Natural killer cell treated with Interleukin-12 subunit alpha and Interleukin-12 subunit beta and Interleukin-15 and Interleukin-18, amount 100 ng/mL, for 72 hours (primary cell): ENCODE results near the gene BICRAL. TPM values are rescaled to one million over a fixed set of nuclear protein-coding genes. Genes with fewer than 3 reads are reported as not detected.
"Not testable (repeated sequence)": the region's sequence is repeated elsewhere in the genome, so short reads cannot be mapped to it uniquely, and the experiment has no call there.

Source experiments
- ATAC-seq, 2 donors: fragments of 150-1000 bp; cut with Tn5 transposase in 1 of 2; sonication (Bioruptor Pico), chemical (Tn5 transposase) in 1 of 2; 2 replicates each; pipeline ENCODE4 v1.10.0; 2021
- DNase-seq: peaks from one replicate; pipeline ENCODE4 v3.0.0; 2022; ENCODE audit warnings: low spot score
- H3K27ac Mint-ChIP-seq, 2 donors: 1 replicate in 1 of 2; 2 replicates in 1 of 2; pipeline ENCODE4 v1.8.0; 2022; ENCODE audit warnings: mixed read lengths in 2 of 2, mild to moderate bottlenecking in 1 of 2, moderate library complexity in 1 of 2
- H3K27me3 Mint-ChIP-seq, 2 donors: 1 replicate in 1 of 2; 2 replicates in 1 of 2; pipeline ENCODE4 v1.8.0; 2022; ENCODE audit warnings: mixed read lengths in 2 of 2
- H3K36me3 Mint-ChIP-seq: one replicate; pipeline ENCODE4 v1.8.0; 2022; ENCODE audit warnings: mixed read lengths
- H3K4me1 Mint-ChIP-seq, 2 donors: 1 replicate in 1 of 2; 2 replicates in 1 of 2; pipeline ENCODE4 v1.8.0; 2022; ENCODE audit warnings: low read depth in 2 of 2, mixed read lengths in 2 of 2, mild to moderate bottlenecking in 1 of 2
- H3K4me3 Mint-ChIP-seq: one replicate; pipeline ENCODE4 v1.8.0; 2022; ENCODE audit warnings: mixed read lengths
- H3K9me3 Mint-ChIP-seq: 2 replicates; pipeline ENCODE4 v1.8.0; 2022; ENCODE audit warnings: mixed read lengths
- total RNA-seq, 2 donors: library from RNA; stranded (reverse); gene quantifications; one replicate each; pipeline ENCODE4 v1.2.3, GENCODE V29; 2022

The BICRAL gene
- 10 to 100 TPM; 13.5 to 13.9 TPM for total RNA-seq

DNA sequence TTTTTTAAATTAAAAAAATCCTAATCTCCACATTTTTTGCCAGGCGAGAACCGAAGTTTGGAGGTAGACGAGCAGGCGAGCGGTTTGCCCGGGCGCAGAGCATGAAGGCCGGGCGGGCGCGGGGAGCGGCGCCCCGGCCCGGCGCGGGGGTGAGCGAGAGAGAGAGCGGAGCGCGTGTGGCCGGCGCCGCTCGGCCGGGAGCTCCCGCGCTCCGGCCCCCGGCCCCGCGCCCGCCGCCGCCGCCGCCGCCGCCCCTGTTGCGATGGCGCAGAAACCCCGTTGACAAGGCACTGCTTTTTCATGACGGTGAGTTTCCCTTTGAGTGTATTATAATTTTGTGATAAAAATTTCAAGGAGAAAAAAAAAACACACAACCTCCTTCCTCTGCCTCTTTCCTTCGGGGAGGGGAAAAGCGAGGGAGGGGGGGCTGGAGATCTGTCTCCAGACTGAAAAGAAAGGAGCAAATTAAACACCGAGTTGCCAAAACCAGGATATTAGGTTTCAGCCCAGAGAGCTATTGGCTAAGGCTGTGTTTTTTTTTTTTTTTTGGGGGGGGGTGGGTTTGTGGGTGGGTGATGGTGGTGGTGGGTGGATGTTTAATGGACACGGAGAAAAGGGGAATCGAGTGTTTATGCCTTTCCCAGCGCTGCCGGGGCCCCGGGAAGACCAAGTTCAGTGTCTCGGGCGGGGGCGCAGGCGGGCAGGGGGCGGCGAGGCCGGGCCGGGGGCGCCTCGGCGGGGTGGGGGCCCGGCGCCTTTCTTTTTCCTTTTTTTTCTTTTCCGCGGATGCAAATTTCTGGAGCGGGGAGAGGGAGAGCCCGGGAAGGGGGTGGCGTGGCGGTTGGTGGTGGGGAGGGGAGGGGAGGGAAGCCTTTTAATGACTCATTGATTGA lies at the start of gene BICRAL:
BICRAL (plus strand) TSS at position 257 of the 893 bp plus-strand sequence. CDS start 39,971 bp downstream, outside the sequence.
- peak; percentile 64 for DNase-seq
- Mint-ChIP-seq H3K36me3 (peaks cover 5% of the 10 kb centered on the region), H3K4me3 (peak within 1 kb of the TSS; percentile 93), H3K27me3 (no peaks in the 10 kb centered on the region), H3K27ac (peak within 1 kb of the TSS in 1 of 2 donors; percentile 98), H3K4me1 (peaks cover 10 to 31% of the 10 kb centered on the region in 2 donors), H3K9me3 (no peaks in the 10 kb centered on the region)
- ATAC-seq, result peak; percentile 53 to 69

DNA sequence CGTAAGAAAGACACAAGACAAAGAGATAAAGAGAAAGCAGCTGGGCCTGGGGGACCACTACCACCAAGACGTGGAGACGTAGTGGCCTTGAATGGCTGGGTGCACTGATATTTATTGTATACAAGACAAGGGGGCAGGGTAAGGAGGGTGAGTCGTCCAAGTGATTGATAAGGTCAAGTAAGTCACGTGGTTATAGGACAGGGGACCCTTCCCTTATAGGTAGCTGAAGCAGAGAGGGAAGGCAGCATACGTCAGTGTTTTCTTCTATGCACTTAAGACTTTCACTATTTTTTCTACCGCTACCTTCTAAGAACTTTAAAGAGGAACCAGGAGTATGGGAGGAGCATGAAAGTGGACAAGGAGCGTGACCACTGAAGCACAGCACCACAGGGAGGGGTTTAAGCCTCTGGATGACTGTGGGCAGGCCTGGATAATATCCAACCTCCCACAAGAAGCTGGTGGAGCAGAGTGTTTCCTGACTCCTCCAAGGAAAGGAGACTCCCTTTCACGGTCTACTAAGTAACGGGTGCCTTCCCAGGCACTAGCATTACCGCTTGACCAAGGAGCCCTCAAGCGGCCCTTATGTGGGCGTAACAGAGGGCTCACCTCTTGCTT lies 47.9 kb upstream of the BICRAL start:
- not testable (repeated sequence) for H3K27ac Mint-ChIP-seq, DNase-seq, H3K36me3 Mint-ChIP-seq, H3K27me3 Mint-ChIP-seq, ATAC-seq, H3K4me1 Mint-ChIP-seq, H3K9me3 Mint-ChIP-seq, H3K4me3 Mint-ChIP-seq

GRCh38 chr6:42735976-42736375 lies 45.9 kb upstream of the BICRAL start:
- Mint-ChIP-seq H3K27ac (no peak overlapping the region), H3K9me3 (no peaks in the 10 kb centered on the region), H3K36me3 (no peaks in the 10 kb centered on the region), H3K4me3 (no peak overlapping the region), H3K27me3 (no peaks in the 10 kb centered on the region), H3K4me1 (no peaks in the 10 kb centered on the region)
- ATAC-seq (no peak), DNase-seq (no peak)

DNA sequence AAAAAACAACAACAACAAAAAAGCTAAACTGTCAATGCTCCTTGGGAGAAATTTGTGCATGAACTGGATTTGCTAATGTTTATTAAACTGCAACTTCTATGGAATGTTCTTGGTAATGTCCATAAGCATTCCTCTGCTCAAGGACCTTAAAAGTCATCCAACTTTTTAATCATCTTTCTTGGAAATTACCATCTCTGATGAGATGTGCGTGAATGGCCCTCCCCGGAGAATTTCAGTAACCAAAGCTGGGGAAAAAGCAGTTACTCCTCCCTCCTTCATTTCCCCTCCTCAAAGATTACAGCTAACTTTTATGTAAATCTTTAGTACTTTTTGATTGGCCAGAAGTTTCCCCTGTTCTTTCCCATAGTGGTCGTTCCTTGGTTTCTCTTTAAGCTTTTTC lies 41.1 kb upstream of the BICRAL start:
- H3K27me3 Mint-ChIP-seq, result no peaks in the 10 kb centered on the region
- ATAC-seq (no peak), DNase-seq (no peak)
- H3K27ac Mint-ChIP-seq, result no peak overlapping the region
- H3K9me3 Mint-ChIP-seq, result no peaks in the 10 kb centered on the region
- H3K4me3 Mint-ChIP-seq, result no peak overlapping the region
- H3K36me3 Mint-ChIP-seq, result peaks cover 10% of the 10 kb centered on the region
- peaks cover 7 to 9% of the 10 kb centered on the region in 2 donors for H3K4me1 Mint-ChIP-seq

DNA sequence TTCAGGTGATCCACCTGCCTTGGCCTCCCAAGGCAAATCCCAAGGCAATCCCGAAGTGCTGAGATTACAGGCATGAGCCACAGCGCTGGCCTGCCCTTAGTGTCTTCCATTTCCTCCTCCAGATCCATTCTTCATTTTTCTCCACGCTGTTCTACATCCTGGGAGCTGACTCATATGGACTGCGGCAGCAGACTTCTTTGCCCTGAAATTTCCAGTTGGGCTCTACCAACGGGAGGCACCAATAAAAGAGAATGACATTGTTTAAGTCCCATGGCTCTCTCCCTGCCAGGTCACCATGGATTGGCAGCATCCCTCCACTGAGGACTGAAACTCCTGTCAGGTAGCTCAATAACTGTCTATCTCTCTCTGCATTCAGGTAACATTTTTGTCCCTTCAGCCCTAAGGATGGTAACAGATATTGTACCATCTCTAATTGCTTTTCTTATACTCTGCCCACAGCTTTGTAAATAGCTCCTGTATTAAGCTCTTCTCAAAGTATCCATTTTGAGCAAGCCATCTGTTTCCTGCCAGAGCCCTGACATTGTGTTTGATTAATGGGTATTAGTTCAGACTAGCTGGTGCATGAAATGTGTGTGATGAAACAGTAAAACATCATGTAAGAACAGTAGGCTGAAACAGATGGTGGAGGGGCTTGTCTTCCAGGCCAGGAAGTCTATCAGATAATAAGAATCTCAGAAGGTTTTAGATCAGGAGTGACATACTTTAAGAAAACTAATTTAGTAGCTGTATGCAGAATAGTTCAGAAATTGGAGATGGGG lies 39.5 kb upstream of the BICRAL start:
- ATAC-seq, result no peak

GRCh38 chr6:42744351-42744893 lies 37.4 kb upstream of the BICRAL start:
- Mint-ChIP-seq H3K36me3 (peaks cover 13% of the 10 kb centered on the region), H3K27ac (peak overlapping the region in 1 of 2 donors; percentile 98), H3K4me1 (peaks cover 22 to 24% of the 10 kb centered on the region in 2 donors), H3K9me3 (no peaks in the 10 kb centered on the region), H3K4me3 (peak overlapping the region; percentile 97), H3K27me3 (no peaks in the 10 kb centered on the region)
- DNase-seq (no peak), ATAC-seq (no peak)

More for the DNA sequence above, 39.5 kb upstream of the BICRAL start:
- Mint-ChIP-seq H3K4me3 (peak overlapping the region; percentile 48), H3K36me3 (peaks cover 13% of the 10 kb centered on the region), H3K4me1 (peaks cover 11 to 12% of the 10 kb centered on the region in 2 donors), H3K27ac (no peak overlapping the region), H3K27me3 (no peaks in the 10 kb centered on the region), H3K9me3 (no peaks in the 10 kb centered on the region)
- no peak for DNase-seq

DNA sequence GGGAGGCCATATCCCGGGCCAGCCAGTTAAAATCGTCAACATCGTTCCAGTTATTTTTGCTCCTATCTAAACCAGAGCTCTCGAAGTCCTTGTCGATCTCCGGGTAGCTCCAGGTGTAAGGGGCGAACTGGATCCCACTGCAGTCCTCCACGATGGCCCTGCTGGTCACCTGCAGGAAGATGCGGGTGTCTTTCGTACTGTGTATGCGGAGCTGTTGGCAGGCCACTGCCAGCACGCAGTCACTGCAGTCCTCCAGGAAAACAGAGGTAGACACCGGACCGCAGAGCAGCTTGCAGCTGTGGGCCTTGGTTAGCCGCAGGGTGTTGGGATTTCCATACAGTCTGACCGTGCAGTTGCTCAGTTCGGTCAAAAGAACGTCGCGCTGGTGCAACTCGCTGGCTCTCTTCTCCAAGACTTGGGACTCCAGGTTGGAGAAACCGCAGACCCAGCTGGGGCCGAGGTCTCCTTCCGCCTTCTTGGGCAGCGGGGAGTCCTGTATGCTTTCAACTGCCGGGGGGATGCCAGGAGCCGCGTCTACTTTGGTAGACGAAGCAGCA lies 36.7 kb upstream of the BICRAL start:
- H3K4me1 Mint-ChIP-seq, result peaks cover 22 to 24% of the 10 kb centered on the region in 2 donors
- peaks cover 13% of the 10 kb centered on the region for H3K36me3 Mint-ChIP-seq
- peak; percentile 80 for DNase-seq
- H3K27me3 Mint-ChIP-seq, result no peaks in the 10 kb centered on the region
- H3K4me3 Mint-ChIP-seq, result peak overlapping the region; percentile 97
- H3K9me3 Mint-ChIP-seq, result no peaks in the 10 kb centered on the region
- peak in 1 of 2 donors; percentile 2 for ATAC-seq
- peak overlapping the region; percentile 98 to 99 for H3K27ac Mint-ChIP-seq

DNA sequence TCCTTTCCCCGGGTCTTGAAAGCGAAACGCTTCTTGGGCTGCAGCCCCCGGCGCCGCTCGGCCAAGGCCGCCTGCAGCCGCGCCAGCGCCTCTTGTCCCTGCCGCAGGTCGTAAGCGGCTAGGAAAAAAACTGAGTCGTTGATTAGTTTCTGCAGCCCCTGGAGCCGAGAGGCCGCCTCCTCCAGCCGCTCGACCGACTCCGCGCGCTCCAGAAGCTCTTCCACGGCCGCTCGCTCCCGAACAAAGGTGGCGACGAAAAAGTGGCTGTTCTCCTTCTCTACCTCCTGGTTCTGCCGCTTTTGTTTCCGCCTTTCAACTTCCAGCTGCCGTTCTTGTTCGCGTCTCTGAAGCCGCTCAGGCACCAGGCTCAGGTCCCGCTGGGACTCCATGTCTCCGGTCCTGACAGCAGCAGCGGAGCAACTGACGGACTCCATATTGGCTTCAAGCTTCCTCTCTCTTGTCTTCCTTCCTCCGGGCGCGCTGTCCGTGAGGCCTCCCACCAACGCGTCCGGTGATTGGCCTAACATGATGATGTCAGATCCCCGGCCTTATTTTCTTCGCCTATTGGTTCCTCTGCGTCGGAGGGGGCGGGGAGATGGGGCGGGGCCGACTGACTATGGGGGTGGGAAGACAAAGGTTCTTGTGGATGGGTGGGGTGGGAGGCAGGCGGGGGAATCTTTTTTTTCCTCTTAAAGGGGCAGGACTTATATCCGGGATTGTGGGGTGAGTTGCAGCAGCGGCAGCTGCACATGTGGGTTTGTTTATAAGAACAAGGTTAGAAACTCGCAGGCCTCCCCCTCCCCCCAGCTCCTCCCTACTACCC lies 36.0 kb upstream of the BICRAL start, which contains the start of gene TBCC:
TBCC (minus strand) TSS at position 464 of the 823 bp plus-strand sequence; CDS start at position 434, 30 bp downstream.
- ATAC-seq (peak; percentile 91 to 93), DNase-seq (peak; percentile 96)
- H3K4me1 Mint-ChIP-seq, result peaks cover 22 to 24% of the 10 kb centered on the region in 2 donors
- peak within 1 kb of the TSS; percentile 98 to 99 for H3K27ac Mint-ChIP-seq
- peaks cover 13% of the 10 kb centered on the region for H3K36me3 Mint-ChIP-seq
- H3K9me3 Mint-ChIP-seq, result no peaks in the 10 kb centered on the region
- H3K27me3 Mint-ChIP-seq, result no peaks in the 10 kb centered on the region
- peak within 1 kb of the TSS; percentile 97 for H3K4me3 Mint-ChIP-seq

DNA sequence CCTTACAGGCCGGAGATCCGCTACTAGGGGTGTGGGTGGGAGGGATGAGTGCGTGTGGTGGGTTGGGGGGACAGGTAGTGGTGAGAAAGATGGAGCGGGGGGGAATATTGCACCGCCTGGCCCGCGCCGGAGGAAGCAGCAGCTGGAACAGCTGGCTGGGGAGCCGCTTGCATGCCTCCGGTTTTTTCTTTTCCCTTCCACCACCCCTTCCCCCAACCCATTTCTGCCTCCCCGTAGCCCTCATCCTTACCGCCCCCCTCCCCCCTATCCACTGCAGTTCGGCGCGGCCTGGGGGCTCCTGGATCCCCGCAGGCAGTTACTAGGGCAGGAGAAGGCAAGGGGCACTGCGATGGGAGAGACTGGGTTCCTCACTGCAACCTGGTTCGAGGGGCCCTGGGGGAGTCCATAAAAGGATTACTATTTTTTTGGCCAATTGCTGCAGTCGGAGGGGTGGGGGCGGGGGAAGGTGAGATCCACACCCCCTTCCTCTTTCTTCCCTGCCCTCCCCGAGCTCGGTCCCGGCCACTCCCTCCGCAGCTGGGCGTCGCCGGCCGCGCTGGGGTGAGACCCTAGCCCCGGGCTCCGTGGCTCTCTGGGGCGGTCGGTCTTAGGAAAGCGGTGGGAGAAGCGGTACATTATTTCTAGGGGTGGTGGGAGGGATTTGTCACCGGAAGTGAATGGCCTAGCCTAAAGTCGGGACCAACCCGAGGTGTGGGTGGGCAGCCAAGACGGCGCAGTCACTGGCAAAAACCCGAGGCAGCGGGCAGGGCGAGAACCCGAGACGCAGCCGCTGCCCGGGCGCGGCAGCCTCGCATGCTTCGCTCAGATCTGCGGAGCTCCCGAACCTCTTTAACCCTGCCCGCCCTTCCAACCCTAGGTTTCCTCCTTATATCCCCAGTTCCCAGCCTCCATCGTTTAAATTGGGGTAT lies 35.1 kb upstream of the BICRAL start:
- no peaks in the 10 kb centered on the region for H3K27me3 Mint-ChIP-seq
- ATAC-seq, result peak; percentile 75 to 77
- H3K27ac Mint-ChIP-seq, result peak overlapping the region; percentile 98 to 99
- no peaks in the 10 kb centered on the region for H3K9me3 Mint-ChIP-seq
- H3K36me3 Mint-ChIP-seq, result peaks cover 13% of the 10 kb centered on the region
- DNase-seq, result peak; percentile 87
- H3K4me1 Mint-ChIP-seq, result peaks cover 22 to 24% of the 10 kb centered on the region in 2 donors
- H3K4me3 Mint-ChIP-seq, result peak overlapping the region; percentile 97

GRCh38 chr6:42748203-42748898 lies 33.5 kb upstream of the BICRAL start:
- Mint-ChIP-seq H3K4me1 (peaks cover 19 to 24% of the 10 kb centered on the region in 2 donors), H3K4me3 (peak overlapping the region; percentile 21), H3K27ac (no peak overlapping the region), H3K9me3 (no peaks in the 10 kb centered on the region), H3K27me3 (no peaks in the 10 kb centered on the region), H3K36me3 (peaks cover 6% of the 10 kb centered on the region)
- DNase-seq, result no peak
- ATAC-seq, result no peak

DNA sequence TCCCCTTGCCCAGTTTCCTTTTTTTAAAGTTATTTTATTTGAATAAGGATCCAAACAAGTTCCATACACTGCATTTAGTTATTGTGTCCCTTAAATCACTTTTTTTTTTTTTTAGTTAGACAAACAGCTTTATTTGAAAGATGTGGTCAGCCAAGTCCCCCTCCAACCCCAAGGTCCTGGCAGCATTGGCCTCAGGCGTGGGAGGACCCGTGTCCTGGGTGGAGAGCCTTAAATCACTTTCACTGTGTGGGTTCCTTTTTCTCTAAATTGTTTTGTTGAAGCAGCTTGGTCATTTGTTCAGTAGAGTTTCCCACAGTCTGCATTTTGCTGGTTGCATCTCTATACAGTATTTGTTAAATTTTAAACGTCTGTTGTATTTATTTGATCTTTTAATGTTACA lies 30.8 kb upstream of the BICRAL start:
- H3K4me1 Mint-ChIP-seq, result peaks cover 11 to 17% of the 10 kb centered on the region in 2 donors
- no peaks in the 10 kb centered on the region for H3K9me3 Mint-ChIP-seq
- peaks cover under 1% of the 10 kb centered on the region for H3K36me3 Mint-ChIP-seq
- no peak overlapping the region for H3K27ac Mint-ChIP-seq
- no peak overlapping the region for H3K4me3 Mint-ChIP-seq
- no peak for DNase-seq
- H3K27me3 Mint-ChIP-seq, result no peaks in the 10 kb centered on the region
- no peak for ATAC-seq
